Naive B cell (primary cell): ENCODE data around the gene FOSL2. TPM values are rescaled to one million over a fixed set of nuclear protein-coding genes. Genes with fewer than 3 reads are reported as not detected.

Experiments
- ATAC-seq, 2 donors: fragments of 150-1000 bp; cut with Tn5 transposase; 2 replicates each; pipeline ENCODE4 v1.10.0; 2021; ENCODE audit warnings: low read depth in 2 of 2, mild to moderate bottlenecking in 2 of 2, moderate library complexity in 2 of 2
- DNase-seq: peaks from one replicate; pipeline ENCODE4 v3.0.0; 2022
- H3K27ac Mint-ChIP-seq, 6 donors: one replicate each; pipeline ENCODE4 v1.8.0; 2020 to 2022; ENCODE audit warnings: mild to moderate bottlenecking in 6 of 6, mixed read lengths in 6 of 6, moderate library complexity in 5 of 6, inconsistent platforms in 2 of 6
- H3K27me3 Mint-ChIP-seq, 3 donors: one replicate each; pipeline ENCODE4 v1.8.0; 2021 to 2022; ENCODE audit warnings: mixed read lengths in 3 of 3, mild to moderate bottlenecking in 1 of 3
- H3K36me3 Mint-ChIP-seq, 2 donors: one replicate each; pipeline ENCODE4 v1.8.0; 2020 to 2022; ENCODE audit warnings: mixed read lengths in 2 of 2, inconsistent platforms in 1 of 2, mild to moderate bottlenecking in 1 of 2
- H3K4me1 Mint-ChIP-seq, 3 donors: one replicate each; pipeline ENCODE4 v1.8.0; 2020 to 2022; ENCODE audit warnings: mixed read lengths in 3 of 3, inconsistent platforms in 1 of 3, mild to moderate bottlenecking in 1 of 3, moderate library complexity in 1 of 3
- H3K4me3 Mint-ChIP-seq, 8 donors: one replicate each; pipeline ENCODE4 v1.8.0; 2020 to 2022; ENCODE audit warnings: mild to moderate bottlenecking in 8 of 8, mixed read lengths in 8 of 8, moderate library complexity in 8 of 8, inconsistent platforms in 2 of 8
- H3K9me3 Mint-ChIP-seq, 7 donors: one replicate each; pipeline ENCODE4 v1.8.0; 2020 to 2022; ENCODE audit warnings: mixed read lengths in 7 of 7, mild to moderate bottlenecking in 5 of 7, inconsistent platforms in 2 of 7, moderate library complexity in 1 of 7
- polyA plus RNA-seq, 6 donors: library from polyadenylated mRNA; unstranded; fragments of 300-500 nt; fragmentation: Illumina TruSeq; gene quantifications; one replicate each; pipeline ENCODE4 v1.2.3, GENCODE V29; 2021; ENCODE audit warnings: low read depth in 6 of 6

FOSL2 gene
- polyA plus RNA-seq, 6 donors from 2014 or later: 0.06 to 0.77 (median 0.11) TPM

DNA sequence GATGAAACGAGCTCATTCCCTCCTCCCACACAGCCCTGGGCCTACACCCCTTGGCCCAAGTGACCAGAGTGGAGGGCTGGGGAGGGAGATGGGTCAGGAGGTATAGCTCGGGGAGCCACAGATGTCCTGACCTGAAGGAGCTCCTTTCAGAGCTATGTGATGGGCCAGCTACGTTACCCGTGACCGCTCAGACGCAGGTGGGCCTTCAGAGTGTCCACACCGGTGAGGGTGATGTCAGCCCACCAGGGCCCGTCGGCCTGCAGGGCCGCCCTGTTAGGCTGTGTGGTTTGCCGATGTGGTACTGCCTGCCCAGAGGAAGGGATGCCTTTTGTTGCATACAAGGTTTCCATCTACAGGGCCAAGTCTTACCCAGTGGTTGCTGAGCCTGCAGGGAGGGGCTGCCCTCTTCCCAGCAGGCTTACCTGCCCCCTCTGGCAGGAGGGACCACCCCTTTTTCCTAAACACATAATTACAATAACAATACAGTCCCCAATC lies 41.8 kb upstream of the FOSL2 start:
- no peaks in the 10 kb centered on the region for H3K9me3 Mint-ChIP-seq
- no peaks in the 10 kb centered on the region for H3K4me1 Mint-ChIP-seq
- no peak for ATAC-seq
- H3K27ac Mint-ChIP-seq: no peak overlapping the region
- no peak overlapping the region for H3K4me3 Mint-ChIP-seq
- H3K27me3 Mint-ChIP-seq: peaks cover 0 to 15% (median 0%) of the 10 kb centered on the region in 3 donors
- no peak for DNase-seq
- H3K36me3 Mint-ChIP-seq: peaks cover 0 to 5% of the 10 kb centered on the region in 2 donors

DNA sequence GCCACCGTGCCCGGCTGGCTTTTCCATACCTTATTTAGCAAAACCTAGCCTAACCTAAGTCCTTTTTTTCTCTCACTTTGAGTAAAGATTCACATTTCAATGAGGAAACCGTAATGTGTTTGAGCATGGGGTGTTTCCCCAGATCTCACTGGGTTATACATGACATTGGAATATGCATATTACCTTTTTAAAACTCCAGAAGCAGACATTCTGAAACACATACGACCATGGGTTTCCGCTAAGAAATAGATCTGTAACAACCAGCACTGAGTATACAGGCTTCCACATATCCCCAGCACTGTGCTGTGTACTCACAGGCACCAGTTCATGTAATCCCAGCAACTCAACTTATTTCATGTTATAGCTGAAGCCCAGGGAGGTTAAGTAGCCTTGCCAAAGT lies 41.0 kb upstream of the FOSL2 start:
- Mint-ChIP-seq H3K4me1 (no peaks in the 10 kb centered on the region), H3K27ac (no peak overlapping the region), H3K27me3 (peaks cover 0 to 15% (median 0%) of the 10 kb centered on the region in 3 donors), H3K36me3 (peaks cover 0 to 5% of the 10 kb centered on the region in 2 donors), H3K9me3 (no peaks in the 10 kb centered on the region), H3K4me3 (no peak overlapping the region)
- ATAC-seq (no peak), DNase-seq (no peak)

- Mint-ChIP-seq H3K9me3 (no peaks in the 10 kb centered on the region), H3K4me3 (no peak overlapping the region), H3K27me3 (peaks cover 0 to 15% (median 0%) of the 10 kb centered on the region in 3 donors), H3K4me1 (no peaks in the 10 kb centered on the region), H3K36me3 (peaks cover 0 to 5% of the 10 kb centered on the region in 2 donors), H3K27ac (no peak overlapping the region)
- ATAC-seq (no peak), DNase-seq (no peak)
Observed at GRCh38 chr2:28352104-28352503, 40.6 kb upstream of the FOSL2 start.

DNA sequence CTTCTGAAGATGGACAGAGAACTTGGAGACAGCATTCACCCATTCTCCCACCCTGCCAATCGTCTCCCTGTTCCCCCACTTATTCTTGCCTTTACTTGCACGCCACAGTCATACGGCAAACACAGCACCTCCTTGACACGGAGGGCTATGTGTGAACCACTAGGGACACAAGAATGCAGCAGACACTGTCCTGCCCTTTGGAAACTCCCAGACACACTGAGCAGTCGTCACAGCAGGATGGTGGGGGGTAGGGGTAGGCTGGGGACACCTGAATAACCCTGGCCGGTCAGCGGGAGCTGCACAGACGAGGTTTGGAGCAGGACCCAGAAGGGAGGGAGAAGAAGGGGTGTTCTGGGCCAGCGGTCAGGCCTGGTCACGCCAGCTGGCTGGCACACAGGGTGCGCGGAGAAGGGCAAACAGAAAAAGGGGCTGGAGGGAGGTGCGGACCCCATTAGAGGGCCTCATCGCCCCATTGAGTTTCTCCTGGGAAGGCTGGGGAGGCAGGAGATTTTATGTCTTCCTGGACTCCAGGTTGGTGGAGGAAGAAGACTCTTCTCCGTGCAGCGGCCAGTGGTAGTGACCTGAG lies 40.0 kb upstream of the FOSL2 start:
- Mint-ChIP-seq H3K4me3 (peak overlapping the region in 1 of 8 donors; percentile 12), H3K4me1 (no peaks in the 10 kb centered on the region), H3K36me3 (peaks cover 0 to 5% of the 10 kb centered on the region in 2 donors), H3K9me3 (no peaks in the 10 kb centered on the region), H3K27me3 (peaks cover 0 to 10% (median 0%) of the 10 kb centered on the region in 3 donors), H3K27ac (no peak overlapping the region)
- no peak for ATAC-seq
- no peak for DNase-seq

- Mint-ChIP-seq H3K36me3 (no peaks in the 10 kb centered on the region), H3K27ac (peak overlapping the region in 2 of 6 donors; percentile 25 to 83), H3K4me1 (peaks cover 7 to 10% (median 10%) of the 10 kb centered on the region in 3 donors), H3K27me3 (peaks cover 0 to 6% (median 5%) of the 10 kb centered on the region in 3 donors), H3K9me3 (no peaks in the 10 kb centered on the region), H3K4me3 (no peak overlapping the region)
- no peak for DNase-seq
- no peak for ATAC-seq
Observed at GRCh38 chr2:28354920-28355520, 37.6 kb upstream of the FOSL2 start.

- H3K4me1 Mint-ChIP-seq: peaks cover 7 to 10% (median 10%) of the 10 kb centered on the region in 3 donors
- H3K9me3 Mint-ChIP-seq: no peaks in the 10 kb centered on the region
- H3K4me3 Mint-ChIP-seq: no peak overlapping the region
- H3K36me3 Mint-ChIP-seq: no peaks in the 10 kb centered on the region
- no peak for DNase-seq
- H3K27ac Mint-ChIP-seq: peak overlapping the region in 1 of 6 donors; percentile 52
- H3K27me3 Mint-ChIP-seq: peaks cover 0 to 6% (median 5%) of the 10 kb centered on the region in 3 donors
- no peak for ATAC-seq
Observed at GRCh38 chr2:28355521-28356094, 37.0 kb upstream of the FOSL2 start.

GRCh38 chr2:28356095-28356911 lies 36.4 kb upstream of the FOSL2 start:
- Mint-ChIP-seq H3K4me1 (peaks cover 7 to 10% (median 10%) of the 10 kb centered on the region in 3 donors), H3K4me3 (no peak overlapping the region), H3K27me3 (peaks cover 0 to 6% (median 5%) of the 10 kb centered on the region in 3 donors), H3K27ac (peak overlapping the region in 1 of 6 donors; percentile 47), H3K9me3 (no peaks in the 10 kb centered on the region), H3K36me3 (no peaks in the 10 kb centered on the region)
- ATAC-seq: no peak
- no peak for DNase-seq

DNA sequence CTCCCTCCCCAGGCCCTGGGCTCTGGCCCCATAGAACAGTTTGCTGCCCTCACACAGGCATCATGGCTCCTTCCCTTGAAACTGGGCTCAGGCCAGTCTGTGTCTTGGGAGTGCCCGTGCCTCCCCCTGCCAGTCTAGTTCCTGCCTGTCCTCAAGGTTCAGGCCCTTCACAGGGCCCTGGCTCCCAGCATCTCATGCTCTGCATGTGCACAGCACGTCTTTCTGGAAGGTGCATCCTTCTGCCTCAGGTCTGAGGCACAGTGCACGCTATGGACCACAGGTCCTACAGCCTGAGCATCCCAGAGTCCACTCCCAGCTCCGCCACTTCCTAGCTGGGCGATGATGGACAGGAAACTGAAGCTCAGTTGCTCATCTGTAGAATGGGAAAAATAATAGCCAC lies 35.6 kb upstream of the FOSL2 start:
- DNase-seq (no peak), ATAC-seq (no peak)
- H3K27ac Mint-ChIP-seq: peak overlapping the region in 2 of 6 donors; percentile 4 to 56
- peaks cover 3 to 6% (median 5%) of the 10 kb centered on the region in 3 donors for H3K27me3 Mint-ChIP-seq
- no peaks in the 10 kb centered on the region for H3K9me3 Mint-ChIP-seq
- peaks cover 7 to 10% (median 10%) of the 10 kb centered on the region in 3 donors for H3K4me1 Mint-ChIP-seq
- no peak overlapping the region for H3K4me3 Mint-ChIP-seq
- H3K36me3 Mint-ChIP-seq: no peaks in the 10 kb centered on the region

DNA sequence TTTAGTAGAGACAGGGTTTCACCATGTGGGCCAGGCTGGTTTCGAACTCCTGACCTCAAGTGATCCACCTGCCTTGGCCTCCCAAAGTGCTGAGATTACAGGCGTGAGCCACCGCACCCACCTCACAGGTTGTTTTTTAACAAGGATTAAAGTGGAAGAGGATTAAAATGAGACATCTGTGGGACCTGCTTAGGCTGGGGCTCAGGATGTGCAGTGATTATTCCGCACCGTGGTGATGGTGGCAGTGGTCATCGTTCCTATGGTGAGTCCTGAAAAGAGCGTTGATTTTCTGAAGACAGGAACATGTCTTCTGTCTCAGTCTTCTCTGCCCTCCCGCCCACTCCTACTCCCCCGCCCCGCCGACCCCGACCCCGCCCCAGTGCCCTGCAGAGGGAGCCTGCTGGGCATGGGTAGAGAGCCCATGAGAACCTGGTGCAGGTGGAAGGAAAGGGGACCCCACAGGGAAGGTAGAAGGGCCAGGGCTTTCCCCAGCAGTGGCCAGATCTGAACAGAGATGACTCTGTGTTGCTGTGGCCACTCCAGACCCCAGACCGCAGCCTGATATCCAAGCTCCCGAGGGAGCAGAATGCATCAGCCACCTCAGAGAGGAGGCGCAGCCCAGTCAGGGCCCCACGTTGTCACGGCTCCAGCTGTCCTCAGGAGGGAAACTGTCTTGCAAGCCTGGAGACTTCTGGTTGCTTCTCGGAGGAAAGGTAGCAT lies 34.5 kb upstream of the FOSL2 start:
- Mint-ChIP-seq H3K4me3 (peak overlapping the region in 2 of 8 donors; percentile 50 to 51), H3K9me3 (no peaks in the 10 kb centered on the region), H3K27ac (peak overlapping the region in 3 of 6 donors; percentile 61 to 98 (median 91)), H3K27me3 (peaks cover 5 to 11% (median 9%) of the 10 kb centered on the region in 3 donors), H3K36me3 (no peaks in the 10 kb centered on the region), H3K4me1 (peaks cover 7 to 10% (median 10%) of the 10 kb centered on the region in 3 donors)
- ATAC-seq: no peak
- no peak for DNase-seq

GRCh38 chr2:28358668-28359201 lies 33.9 kb upstream of the FOSL2 start:
- ATAC-seq (no peak), DNase-seq (no peak)
- H3K36me3 Mint-ChIP-seq: no peaks in the 10 kb centered on the region
- H3K4me3 Mint-ChIP-seq: peak overlapping the region in 7 of 8 donors; percentile 52 to 91 (median 78)
- H3K9me3 Mint-ChIP-seq: no peaks in the 10 kb centered on the region
- peaks cover 7 to 10% (median 10%) of the 10 kb centered on the region in 3 donors for H3K4me1 Mint-ChIP-seq
- peaks cover 5 to 17% (median 15%) of the 10 kb centered on the region in 3 donors for H3K27me3 Mint-ChIP-seq
- H3K27ac Mint-ChIP-seq: peak overlapping the region; percentile 44 to 99 (median 96)

DNA sequence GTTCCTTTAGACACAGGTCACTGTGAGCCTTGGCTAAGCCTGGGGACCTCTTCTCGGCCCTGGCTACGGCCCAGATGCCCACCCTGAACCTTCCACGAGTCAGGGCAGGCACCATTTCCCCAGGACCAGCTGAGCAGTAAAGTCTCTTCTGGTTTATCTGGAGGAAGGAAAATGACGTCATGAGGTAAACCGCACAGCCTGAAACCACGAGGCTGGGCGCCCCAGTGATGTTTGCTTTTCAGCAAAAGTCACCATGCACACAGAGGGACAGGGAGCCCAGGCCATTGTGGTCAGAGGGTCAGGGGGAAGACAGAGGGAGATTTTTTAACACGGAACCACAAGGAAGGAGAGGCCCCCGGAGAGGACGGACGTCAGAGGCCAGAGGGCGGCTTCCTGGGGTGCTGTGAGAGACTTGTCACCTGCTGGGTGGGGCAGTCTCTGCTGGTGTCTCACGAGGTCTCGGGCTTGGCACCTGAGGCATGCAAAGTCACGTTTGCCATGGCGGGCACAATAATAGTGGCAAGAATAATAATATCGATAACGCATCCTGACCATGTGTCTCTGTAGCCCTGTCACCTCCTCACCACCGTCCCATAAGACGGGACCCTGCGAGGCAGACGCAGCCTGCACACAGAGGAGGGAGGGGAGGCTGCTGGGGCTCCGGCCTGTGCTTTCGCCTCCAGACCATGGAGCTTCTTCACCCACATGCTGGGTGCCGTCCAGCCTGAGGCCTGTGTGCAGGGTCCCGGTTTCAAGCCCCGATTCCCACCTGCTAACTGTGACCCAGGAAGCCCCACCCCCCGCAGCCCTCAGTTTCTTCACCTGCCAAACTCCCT lies 33.2 kb upstream of the FOSL2 start:
- Mint-ChIP-seq H3K4me1 (peaks cover 10% of the 10 kb centered on the region in 3 donors), H3K4me3 (peak overlapping the region; percentile 52 to 91 (median 78)), H3K36me3 (no peaks in the 10 kb centered on the region), H3K27me3 (peaks cover 5 to 24% (median 21%) of the 10 kb centered on the region in 3 donors), H3K27ac (peak overlapping the region; percentile 88 to 99 (median 96)), H3K9me3 (no peaks in the 10 kb centered on the region)
- peak; percentile 78 for ATAC-seq
- DNase-seq: peak; percentile 71
